ENCODE measurements around the gene ALG11.

DNA sequence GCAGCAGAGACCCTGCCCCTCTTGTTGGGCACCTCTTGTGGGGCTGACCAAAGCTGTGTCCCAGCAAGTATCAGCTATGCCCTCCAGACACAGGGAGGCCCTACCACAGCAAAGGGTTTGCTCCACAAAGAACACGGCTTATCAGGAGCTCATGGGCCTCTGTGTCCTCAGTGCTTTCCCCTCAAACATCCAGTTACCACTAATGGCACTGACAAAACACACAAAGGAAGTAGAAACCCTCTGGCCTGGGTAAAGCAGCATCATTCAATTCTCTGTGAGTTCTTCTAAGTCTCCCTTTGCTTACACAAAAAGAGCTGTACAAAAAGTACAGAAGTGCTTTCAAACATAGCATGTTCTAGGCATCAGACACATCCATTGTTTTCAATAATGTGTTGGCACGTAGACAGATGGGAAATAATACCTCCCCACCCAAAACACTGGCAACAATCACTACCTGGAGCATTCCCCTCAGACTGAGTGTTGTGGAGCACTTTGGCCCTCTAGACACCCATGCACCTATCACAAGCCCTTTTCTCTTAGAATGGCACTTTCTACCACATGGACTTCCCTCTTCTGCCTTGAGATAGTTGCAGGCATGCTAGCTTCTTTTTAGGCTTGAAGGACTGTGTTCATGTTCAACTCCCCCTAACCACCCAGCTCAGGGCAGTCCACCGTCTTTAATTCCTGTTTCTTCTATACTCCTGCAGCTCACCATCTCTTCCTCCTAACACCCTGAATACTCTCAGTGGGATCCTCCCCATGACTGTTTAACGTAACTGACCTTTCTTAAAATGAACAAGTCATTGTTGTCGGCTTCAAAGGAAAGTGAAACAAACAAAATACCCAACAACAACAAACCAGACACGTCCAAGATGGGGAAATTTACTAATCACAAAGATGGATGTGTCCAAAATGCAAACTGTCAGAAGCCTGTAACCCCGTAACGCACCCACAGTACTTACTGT, 44.4 kb upstream of the ALG11 start:
- TF ChIP-seq, protein P1, sequence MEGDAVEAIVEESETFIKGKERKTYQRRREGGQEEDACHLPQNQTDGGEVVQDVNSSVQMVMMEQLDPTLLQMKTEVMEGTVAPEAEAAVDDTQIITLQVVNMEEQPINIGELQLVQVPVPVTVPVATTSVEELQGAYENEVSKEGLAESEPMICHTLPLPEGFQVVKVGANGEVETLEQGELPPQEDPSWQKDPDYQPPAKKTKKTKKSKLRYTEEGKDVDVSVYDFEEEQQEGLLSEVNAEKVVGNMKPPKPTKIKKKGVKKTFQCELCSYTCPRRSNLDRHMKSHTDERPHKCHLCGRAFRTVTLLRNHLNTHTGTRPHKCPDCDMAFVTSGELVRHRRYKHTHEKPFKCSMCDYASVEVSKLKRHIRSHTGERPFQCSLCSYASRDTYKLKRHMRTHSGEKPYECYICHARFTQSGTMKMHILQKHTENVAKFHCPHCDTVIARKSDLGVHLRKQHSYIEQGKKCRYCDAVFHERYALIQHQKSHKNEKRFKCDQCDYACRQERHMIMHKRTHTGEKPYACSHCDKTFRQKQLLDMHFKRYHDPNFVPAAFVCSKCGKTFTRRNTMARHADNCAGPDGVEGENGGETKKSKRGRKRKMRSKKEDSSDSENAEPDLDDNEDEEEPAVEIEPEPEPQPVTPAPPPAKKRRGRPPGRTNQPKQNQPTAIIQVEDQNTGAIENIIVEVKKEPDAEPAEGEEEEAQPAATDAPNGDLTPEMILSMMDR (IDR thresholded peaks at IDR 0.05), result no peak
- TF ChIP-seq POLR2A (IDR thresholded peaks at IDR 0.05) (no peak), EP300 (IDR thresholded peaks at IDR 0.05) (no peak)
